ENCODE measurements around the gene ADAM15. TPM values are rescaled to one million over a fixed set of nuclear protein-coding genes. Genes with fewer than 3 reads are reported as not detected.

ADAM15 gene
- polyA plus RNA-seq, 1 donor from 2014 or later, result 24.8 TPM

DNA sequence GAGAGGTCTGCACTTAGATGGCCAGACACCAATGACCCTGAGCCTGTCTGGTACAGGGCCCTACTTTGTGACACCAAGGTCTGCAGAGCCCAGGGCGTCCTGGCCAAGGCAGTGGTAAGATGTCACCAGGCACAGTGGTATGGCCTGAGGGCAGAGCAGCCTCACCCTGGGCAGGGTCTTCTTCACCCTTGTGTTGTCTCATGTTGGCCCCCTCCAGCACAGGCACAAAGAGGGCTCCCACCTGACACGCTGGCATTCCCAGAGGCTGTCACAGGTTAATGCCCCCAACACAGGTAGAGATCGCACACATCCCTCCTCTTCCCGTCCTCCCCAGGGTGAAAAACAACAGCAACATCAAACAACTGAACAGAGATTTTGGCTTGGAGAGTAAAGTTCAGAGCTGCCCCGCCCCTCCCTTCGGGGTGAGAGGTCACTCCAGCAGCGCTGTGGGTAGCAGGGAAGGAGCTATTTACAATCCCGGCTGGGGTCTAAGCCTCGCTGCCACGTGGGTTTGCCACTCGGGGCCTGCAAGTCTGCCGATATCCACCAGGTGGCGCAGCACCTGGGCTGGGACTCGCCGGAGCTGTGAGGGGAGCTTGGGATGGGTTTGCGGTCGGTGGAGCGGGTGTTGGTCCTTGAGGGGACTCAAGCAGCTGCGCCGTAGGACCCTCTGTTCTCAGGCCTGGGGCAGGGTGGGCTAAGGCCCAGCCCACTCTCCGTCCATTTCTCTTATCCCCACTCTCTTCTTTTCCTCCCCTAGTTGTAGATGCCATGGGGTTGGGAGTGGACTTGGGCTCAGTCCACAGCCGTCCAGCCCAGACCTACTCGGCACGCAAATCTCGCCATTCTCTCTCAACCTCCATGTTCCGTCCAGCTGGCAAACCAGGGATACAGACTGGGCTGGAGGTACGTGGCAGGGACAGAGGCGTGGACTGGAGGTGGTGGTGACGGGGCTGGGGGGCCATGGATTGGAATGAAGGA lies 40.2 kb downstream of the ADAM15 start:
- no peaks in the 10 kb centered on the region for H3F3A ChIP-seq (ENCODE audit: insufficient read depth, low read length, poor library complexity, severe bottlenecking)
- H3K79me2 ChIP-seq (replicated peaks; ENCODE audit: insufficient read depth, low read length), result no peaks in the 10 kb centered on the region
- no peaks in the 10 kb centered on the region for H4K20me1 ChIP-seq (ENCODE audit: insufficient read depth)
- no peak overlapping the region for H2AFZ ChIP-seq (ENCODE audit: low read depth, low read length)
- no peaks in the 10 kb centered on the region for H3K9me2 ChIP-seq (ENCODE audit: insufficient read depth, low read length)
- no peaks in the 10 kb centered on the region for H3K9me3 ChIP-seq (ENCODE audit: low read length)
- H3K9ac ChIP-seq (ENCODE audit: low read length), result no peak overlapping the region
- H3K27ac ChIP-seq (ENCODE audit: low read length), result no peak overlapping the region
- no peak overlapping the region for H3K4me3 ChIP-seq (ENCODE audit: low read length)
- H3K27me3 ChIP-seq (ENCODE audit: insufficient read depth, low read depth, low read length), result no peaks in the 10 kb centered on the region
- H3K4me2 ChIP-seq (ENCODE audit: low read length), result no peak overlapping the region
- no peaks in the 10 kb centered on the region for H3K36me3 ChIP-seq (ENCODE audit: insufficient read depth, low read length)
- TF ChIP-seq EZH2 (IDR thresholded peaks at IDR 0.05; ENCODE audit: borderline replicate concordance, insufficient read depth, low read length, poor library complexity, severe bottlenecking), result no peak
- TF ChIP-seq, protein P1, sequence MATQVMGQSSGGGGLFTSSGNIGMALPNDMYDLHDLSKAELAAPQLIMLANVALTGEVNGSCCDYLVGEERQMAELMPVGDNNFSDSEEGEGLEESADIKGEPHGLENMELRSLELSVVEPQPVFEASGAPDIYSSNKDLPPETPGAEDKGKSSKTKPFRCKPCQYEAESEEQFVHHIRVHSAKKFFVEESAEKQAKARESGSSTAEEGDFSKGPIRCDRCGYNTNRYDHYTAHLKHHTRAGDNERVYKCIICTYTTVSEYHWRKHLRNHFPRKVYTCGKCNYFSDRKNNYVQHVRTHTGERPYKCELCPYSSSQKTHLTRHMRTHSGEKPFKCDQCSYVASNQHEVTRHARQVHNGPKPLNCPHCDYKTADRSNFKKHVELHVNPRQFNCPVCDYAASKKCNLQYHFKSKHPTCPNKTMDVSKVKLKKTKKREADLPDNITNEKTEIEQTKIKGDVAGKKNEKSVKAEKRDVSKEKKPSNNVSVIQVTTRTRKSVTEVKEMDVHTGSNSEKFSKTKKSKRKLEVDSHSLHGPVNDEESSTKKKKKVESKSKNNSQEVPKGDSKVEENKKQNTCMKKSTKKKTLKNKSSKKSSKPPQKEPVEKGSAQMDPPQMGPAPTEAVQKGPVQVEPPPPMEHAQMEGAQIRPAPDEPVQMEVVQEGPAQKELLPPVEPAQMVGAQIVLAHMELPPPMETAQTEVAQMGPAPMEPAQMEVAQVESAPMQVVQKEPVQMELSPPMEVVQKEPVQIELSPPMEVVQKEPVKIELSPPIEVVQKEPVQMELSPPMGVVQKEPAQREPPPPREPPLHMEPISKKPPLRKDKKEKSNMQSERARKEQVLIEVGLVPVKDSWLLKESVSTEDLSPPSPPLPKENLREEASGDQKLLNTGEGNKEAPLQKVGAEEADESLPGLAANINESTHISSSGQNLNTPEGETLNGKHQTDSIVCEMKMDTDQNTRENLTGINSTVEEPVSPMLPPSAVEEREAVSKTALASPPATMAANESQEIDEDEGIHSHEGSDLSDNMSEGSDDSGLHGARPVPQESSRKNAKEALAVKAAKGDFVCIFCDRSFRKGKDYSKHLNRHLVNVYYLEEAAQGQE (IDR thresholded peaks at IDR 0.05; ENCODE audit: borderline replicate concordance), result no peak
- TF ChIP-seq MXI1 (conservative IDR thresholded peaks at IDR 0.05; ENCODE audit: poor library complexity, severe bottlenecking), result peak; percentile 49
- TF ChIP-seq SMC3 (conservative IDR thresholded peaks at IDR 0.05; ENCODE audit: poor library complexity), result peak; percentile 87
- peak; percentile 76 for TF ChIP-seq RAD21 (conservative IDR thresholded peaks at IDR 0.05)
- no peak for TF ChIP-seq EP300 (conservative IDR thresholded peaks at IDR 0.05; ENCODE audit: poor library complexity, severe bottlenecking)
- TF ChIP-seq, protein P2, sequence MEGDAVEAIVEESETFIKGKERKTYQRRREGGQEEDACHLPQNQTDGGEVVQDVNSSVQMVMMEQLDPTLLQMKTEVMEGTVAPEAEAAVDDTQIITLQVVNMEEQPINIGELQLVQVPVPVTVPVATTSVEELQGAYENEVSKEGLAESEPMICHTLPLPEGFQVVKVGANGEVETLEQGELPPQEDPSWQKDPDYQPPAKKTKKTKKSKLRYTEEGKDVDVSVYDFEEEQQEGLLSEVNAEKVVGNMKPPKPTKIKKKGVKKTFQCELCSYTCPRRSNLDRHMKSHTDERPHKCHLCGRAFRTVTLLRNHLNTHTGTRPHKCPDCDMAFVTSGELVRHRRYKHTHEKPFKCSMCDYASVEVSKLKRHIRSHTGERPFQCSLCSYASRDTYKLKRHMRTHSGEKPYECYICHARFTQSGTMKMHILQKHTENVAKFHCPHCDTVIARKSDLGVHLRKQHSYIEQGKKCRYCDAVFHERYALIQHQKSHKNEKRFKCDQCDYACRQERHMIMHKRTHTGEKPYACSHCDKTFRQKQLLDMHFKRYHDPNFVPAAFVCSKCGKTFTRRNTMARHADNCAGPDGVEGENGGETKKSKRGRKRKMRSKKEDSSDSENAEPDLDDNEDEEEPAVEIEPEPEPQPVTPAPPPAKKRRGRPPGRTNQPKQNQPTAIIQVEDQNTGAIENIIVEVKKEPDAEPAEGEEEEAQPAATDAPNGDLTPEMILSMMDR (IDR thresholded peaks at IDR 0.05; ENCODE audit: poor library complexity, severe bottlenecking), result peak; percentile 86

GRCh38 chr1:155092131-155092530 lies 41.0 kb downstream of the ADAM15 start:
- Histone ChIP-seq H3K9ac (ENCODE audit: low read length) (no peak overlapping the region), H3K27ac (ENCODE audit: low read length) (no peak overlapping the region), H3K9me3 (ENCODE audit: low read length) (no peaks in the 10 kb centered on the region), H3F3A (ENCODE audit: insufficient read depth, low read length, poor library complexity, severe bottlenecking) (no peaks in the 10 kb centered on the region), H3K4me2 (ENCODE audit: low read length) (no peak overlapping the region), H3K4me3 (ENCODE audit: low read length) (no peak overlapping the region), H3K27me3 (ENCODE audit: insufficient read depth, low read depth, low read length) (no peaks in the 10 kb centered on the region), H4K20me1 (ENCODE audit: insufficient read depth) (no peaks in the 10 kb centered on the region), H3K79me2 (replicated peaks; ENCODE audit: insufficient read depth, low read length) (no peaks in the 10 kb centered on the region), H3K36me3 (ENCODE audit: insufficient read depth, low read length) (no peaks in the 10 kb centered on the region), H3K9me2 (ENCODE audit: insufficient read depth, low read length) (no peaks in the 10 kb centered on the region), H2AFZ (ENCODE audit: low read depth, low read length) (no peak overlapping the region)
- TF ChIP-seq, protein P2 (IDR thresholded peaks at IDR 0.05; ENCODE audit: poor library complexity, severe bottlenecking), result no peak
- TF ChIP-seq POLR2AphosphoS5 (IDR thresholded peaks at IDR 0.05) (no peak), SMC3 (conservative IDR thresholded peaks at IDR 0.05; ENCODE audit: poor library complexity) (no peak), EZH2 (IDR thresholded peaks at IDR 0.05; ENCODE audit: borderline replicate concordance, insufficient read depth, low read length, poor library complexity, severe bottlenecking) (no peak)

All from neural cell (in vitro differentiated cells).